ENCODE results near the gene RPLP2. TPM values are rescaled to one million over a fixed set of nuclear protein-coding genes. Genes with fewer than 3 reads are reported as not detected.

RPLP2 gene
- polyA plus RNA-seq, 4 donors, result 1,144 to 2,714 (median 1,335) TPM

GRCh38 chr11:796565-797295 is 13.0 kb upstream of the RPLP2 start:
- no peak for FAIRE-seq
- H3K36me3 ChIP-seq (ENCODE audit: control insufficient read depth in 3 of 3, insufficient read depth in 2 of 3, low read depth in 1 of 3, low read length in 3 of 3), result peaks cover 3 to 58% (median 5%) of the 10 kb centered on the region in 3 donors

GRCh38 chr11:797296-798092 is 12.3 kb upstream of the RPLP2 start:
- H3K36me3 ChIP-seq (ENCODE audit: control insufficient read depth in 3 of 3, insufficient read depth in 2 of 3, low read depth in 1 of 3, low read length in 3 of 3), result peaks cover 3 to 58% (median 3%) of the 10 kb centered on the region in 3 donors
- H3K4me1 ChIP-seq (ENCODE audit: control insufficient read depth in 3 of 3, insufficient read depth in 2 of 3, low read depth in 1 of 3, low read length in 2 of 3), result peaks cover 3 to 26% (median 10%) of the 10 kb centered on the region in 3 donors
- no peak for FAIRE-seq
- H3K9me3 ChIP-seq (ENCODE audit: control insufficient read depth in 2 of 2, insufficient read depth in 1 of 2, low read depth in 1 of 2, low read length in 1 of 2), result no peaks in the 10 kb centered on the region
- peak; percentile 57 to 87 for DNase-seq
- H3K27ac ChIP-seq (ENCODE audit: low read depth in 1 of 3, low read length in 2 of 3), result peak overlapping the region; percentile 80 to 92 (median 91)
- H3K4me3 ChIP-seq (ENCODE audit: low read depth in 1 of 3, low read length in 3 of 3), result peak overlapping the region; percentile 42 to 87 (median 60)
- WGBS, 3 donors, result 0 to 1% (median 0%) methylated on average over 51 to 57 of the region's 57 CpGs
- H3K27me3 ChIP-seq (ENCODE audit: control insufficient read depth in 3 of 3, insufficient read depth in 3 of 3, low read length in 3 of 3), result no peaks in the 10 kb centered on the region

More at GRCh38 chr11:796565-797295, 13.0 kb upstream of the RPLP2 start:
- H3K4me1 ChIP-seq (ENCODE audit: control insufficient read depth in 3 of 3, insufficient read depth in 2 of 3, low read depth in 1 of 3, low read length in 2 of 3), result peaks cover 3 to 26% (median 10%) of the 10 kb centered on the region in 3 donors
- H3K27me3 ChIP-seq (ENCODE audit: control insufficient read depth in 3 of 3, insufficient read depth in 3 of 3, low read length in 3 of 3), result no peaks in the 10 kb centered on the region
- peak in 1 of 2 donors; percentile 67 for DNase-seq
- no peaks in the 10 kb centered on the region for H3K9me3 ChIP-seq (ENCODE audit: control insufficient read depth in 2 of 2, insufficient read depth in 1 of 2, low read depth in 1 of 2, low read length in 1 of 2)
- H3K4me3 ChIP-seq (ENCODE audit: low read depth in 1 of 3, low read length in 3 of 3), result peak overlapping the region; percentile 42 to 87 (median 60)
- peak overlapping the region; percentile 80 to 92 (median 91) for H3K27ac ChIP-seq (ENCODE audit: low read depth in 1 of 3, low read length in 2 of 3)
- 6 to 14% (median 11%) methylated on average over 18 of the region's 18 CpGs for WGBS, 3 donors

GRCh38 chr11:798093-798713 is 11.6 kb upstream of the RPLP2 start, which contains the start of gene SLC25A22:
Gene SLC25A22 (minus strand): TSS chr11:798281. CDS start chr11:795006, 3,275 bp downstream.
- no peaks in the 10 kb centered on the region for H3K9me3 ChIP-seq (ENCODE audit: control insufficient read depth in 2 of 2, insufficient read depth in 1 of 2, low read depth in 1 of 2, low read length in 1 of 2)
- H3K4me3 ChIP-seq (ENCODE audit: low read depth in 1 of 3, low read length in 3 of 3), result peak within 1 kb of the TSS; percentile 42 to 87 (median 60)
- no peaks in the 10 kb centered on the region for H3K27me3 ChIP-seq (ENCODE audit: control insufficient read depth in 3 of 3, insufficient read depth in 3 of 3, low read length in 3 of 3)
- peak; percentile 78 to 93 for DNase-seq
- FAIRE-seq, result no peak
- peaks cover 3 to 26% (median 10%) of the 10 kb centered on the region in 3 donors for H3K4me1 ChIP-seq (ENCODE audit: control insufficient read depth in 3 of 3, insufficient read depth in 2 of 3, low read depth in 1 of 3, low read length in 2 of 3)
- H3K36me3 ChIP-seq (ENCODE audit: control insufficient read depth in 3 of 3, insufficient read depth in 2 of 3, low read depth in 1 of 3, low read length in 3 of 3), result peaks cover 0 to 58% (median 3%) of the 10 kb centered on the region in 3 donors
- 2 to 3% (median 2%) methylated on average over 37 to 69 of the region's 69 CpGs for WGBS, 3 donors
- H3K27ac ChIP-seq (ENCODE audit: low read depth in 1 of 3, low read length in 2 of 3), result peak within 1 kb of the TSS; percentile 80 to 92 (median 91)

- Histone ChIP-seq H3K36me3 (ENCODE audit: control insufficient read depth in 3 of 3, insufficient read depth in 2 of 3, low read depth in 1 of 3, low read length in 3 of 3) (peaks cover 0 to 49% (median 3%) of the 10 kb centered on the region in 3 donors), H3K9me3 (ENCODE audit: control insufficient read depth in 2 of 2, insufficient read depth in 1 of 2, low read depth in 1 of 2, low read length in 1 of 2) (no peaks in the 10 kb centered on the region), H3K4me3 (ENCODE audit: low read depth in 1 of 3, low read length in 3 of 3) (no peak overlapping the region), H3K27me3 (ENCODE audit: control insufficient read depth in 3 of 3, insufficient read depth in 3 of 3, low read length in 3 of 3) (no peaks in the 10 kb centered on the region), H3K4me1 (ENCODE audit: control insufficient read depth in 3 of 3, insufficient read depth in 2 of 3, low read depth in 1 of 3, low read length in 2 of 3) (peaks cover 3 to 38% (median 10%) of the 10 kb centered on the region in 3 donors), H3K27ac (ENCODE audit: low read depth in 1 of 3, low read length in 2 of 3) (no peak overlapping the region)
- FAIRE-seq, result no peak
- no peak for DNase-seq
- WGBS, 3 donors, result 93 to 95% (median 93%) methylated on average over 23 to 32 of the region's 32 CpGs
These were observed 10.0 kb upstream of the RPLP2 start for GRCh38 chr11:799641-800316.

GRCh38 chr11:800473-800872 is 9.3 kb upstream of the RPLP2 start:
- no peaks in the 10 kb centered on the region for H3K27me3 ChIP-seq (ENCODE audit: control insufficient read depth in 3 of 3, insufficient read depth in 3 of 3, low read length in 3 of 3)
- H3K4me1 ChIP-seq (ENCODE audit: control insufficient read depth in 3 of 3, insufficient read depth in 2 of 3, low read depth in 1 of 3, low read length in 2 of 3), result peaks cover 3 to 34% (median 8%) of the 10 kb centered on the region in 3 donors
- H3K9me3 ChIP-seq (ENCODE audit: control insufficient read depth in 2 of 2, insufficient read depth in 1 of 2, low read depth in 1 of 2, low read length in 1 of 2), result no peaks in the 10 kb centered on the region
- WGBS, 3 donors, result 92 to 96% (median 95%) methylated on average over 24 to 30 of the region's 30 CpGs
- no peak overlapping the region for H3K4me3 ChIP-seq (ENCODE audit: low read depth in 1 of 3, low read length in 3 of 3)
- no peak overlapping the region for H3K27ac ChIP-seq (ENCODE audit: low read depth in 1 of 3, low read length in 2 of 3)
- FAIRE-seq, result no peak
- H3K36me3 ChIP-seq (ENCODE audit: control insufficient read depth in 3 of 3, insufficient read depth in 2 of 3, low read depth in 1 of 3, low read length in 3 of 3), result peaks cover 0 to 49% (median 3%) of the 10 kb centered on the region in 3 donors
- DNase-seq, result no peak

- H3K27me3 ChIP-seq (ENCODE audit: control insufficient read depth in 3 of 3, insufficient read depth in 3 of 3, low read length in 3 of 3), result no peaks in the 10 kb centered on the region
- peaks cover 0 to 49% (median 3%) of the 10 kb centered on the region in 3 donors for H3K36me3 ChIP-seq (ENCODE audit: control insufficient read depth in 3 of 3, insufficient read depth in 2 of 3, low read depth in 1 of 3, low read length in 3 of 3)
- H3K4me3 ChIP-seq (ENCODE audit: low read depth in 1 of 3, low read length in 3 of 3), result no peak overlapping the region
- H3K27ac ChIP-seq (ENCODE audit: low read depth in 1 of 3, low read length in 2 of 3), result no peak overlapping the region
- H3K4me1 ChIP-seq (ENCODE audit: control insufficient read depth in 3 of 3, insufficient read depth in 2 of 3, low read depth in 1 of 3, low read length in 2 of 3), result peaks cover 3 to 29% (median 6%) of the 10 kb centered on the region in 3 donors
- DNase-seq (peak in 1 of 2 donors; percentile 19), FAIRE-seq (no peak)
- no peaks in the 10 kb centered on the region for H3K9me3 ChIP-seq (ENCODE audit: control insufficient read depth in 2 of 2, insufficient read depth in 1 of 2, low read depth in 1 of 2, low read length in 1 of 2)
- 91 to 95% (median 93%) methylated on average over 17 to 20 of the region's 20 CpGs for WGBS, 3 donors
These were observed 8.5 kb upstream of the RPLP2 start for GRCh38 chr11:801097-801780.

- Histone ChIP-seq H3K4me3 (ENCODE audit: low read depth in 1 of 3, low read length in 3 of 3) (no peak overlapping the region), H3K27me3 (ENCODE audit: control insufficient read depth in 3 of 3, insufficient read depth in 3 of 3, low read length in 3 of 3) (no peaks in the 10 kb centered on the region), H3K4me1 (ENCODE audit: control insufficient read depth in 3 of 3, insufficient read depth in 2 of 3, low read depth in 1 of 3, low read length in 2 of 3) (peaks cover 0 to 20% (median under 1%) of the 10 kb centered on the region in 3 donors), H3K36me3 (ENCODE audit: control insufficient read depth in 3 of 3, insufficient read depth in 2 of 3, low read depth in 1 of 3, low read length in 3 of 3) (peaks cover 0 to 49% (median 3%) of the 10 kb centered on the region in 3 donors), H3K9me3 (ENCODE audit: control insufficient read depth in 2 of 2, insufficient read depth in 1 of 2, low read depth in 1 of 2, low read length in 1 of 2) (no peaks in the 10 kb centered on the region), H3K27ac (ENCODE audit: low read depth in 1 of 3, low read length in 2 of 3) (no peak overlapping the region)
- no peak for FAIRE-seq
- no peak for DNase-seq
- 95 to 97% (median 96%) methylated on average over 13 to 21 of the region's 21 CpGs for WGBS, 3 donors
These were observed 7.6 kb upstream of the RPLP2 start for GRCh38 chr11:802018-802617.
